GM12801 (cell line): Measurements from ENCODE around the gene PNMA1.

Source experiments
- CTCF ChIP-seq: IDR thresholded peaks from one replicate; pipeline ENCODE4 v1.5.1; 2011; ENCODE audit warnings: control low read depth; ENCODE audit not compliant: insufficient read length; ENCODE audit errors: extremely low read depth

PNMA1 gene

GRCh38 chr14:73753887-73754795, 40.0 kb upstream of the PNMA1 start:
- no peak for TF ChIP-seq CTCF

GRCh38 chr14:73753124-73753886, 39.1 kb upstream of the PNMA1 start:
- no peak for TF ChIP-seq CTCF

- no peak for TF ChIP-seq CTCF
Measured at GRCh38 chr14:73752297-73752992, 38.3 kb upstream of the PNMA1 start.

GRCh38 chr14:73751157-73751691, 37.0 kb upstream of the PNMA1 start:
- TF ChIP-seq CTCF, result no peak

- no peak for TF ChIP-seq CTCF
Measured at GRCh38 chr14:73750531-73750901, 36.3 kb upstream of the PNMA1 start.

GRCh38 chr14:73749706-73750530, 35.7 kb upstream of the PNMA1 start:
- no peak for TF ChIP-seq CTCF
